GM10847 (cell line): ENCODE data around the gene CHTF18.

ENCODE experiments used
- POLR2A ChIP-seq: IDR thresholded peaks from 2 replicates; pipeline ENCODE4 v1.6.1; 2011; ENCODE audit not compliant: insufficient read length; ENCODE audit errors: extremely low read depth

Gene CHTF18

DNA sequence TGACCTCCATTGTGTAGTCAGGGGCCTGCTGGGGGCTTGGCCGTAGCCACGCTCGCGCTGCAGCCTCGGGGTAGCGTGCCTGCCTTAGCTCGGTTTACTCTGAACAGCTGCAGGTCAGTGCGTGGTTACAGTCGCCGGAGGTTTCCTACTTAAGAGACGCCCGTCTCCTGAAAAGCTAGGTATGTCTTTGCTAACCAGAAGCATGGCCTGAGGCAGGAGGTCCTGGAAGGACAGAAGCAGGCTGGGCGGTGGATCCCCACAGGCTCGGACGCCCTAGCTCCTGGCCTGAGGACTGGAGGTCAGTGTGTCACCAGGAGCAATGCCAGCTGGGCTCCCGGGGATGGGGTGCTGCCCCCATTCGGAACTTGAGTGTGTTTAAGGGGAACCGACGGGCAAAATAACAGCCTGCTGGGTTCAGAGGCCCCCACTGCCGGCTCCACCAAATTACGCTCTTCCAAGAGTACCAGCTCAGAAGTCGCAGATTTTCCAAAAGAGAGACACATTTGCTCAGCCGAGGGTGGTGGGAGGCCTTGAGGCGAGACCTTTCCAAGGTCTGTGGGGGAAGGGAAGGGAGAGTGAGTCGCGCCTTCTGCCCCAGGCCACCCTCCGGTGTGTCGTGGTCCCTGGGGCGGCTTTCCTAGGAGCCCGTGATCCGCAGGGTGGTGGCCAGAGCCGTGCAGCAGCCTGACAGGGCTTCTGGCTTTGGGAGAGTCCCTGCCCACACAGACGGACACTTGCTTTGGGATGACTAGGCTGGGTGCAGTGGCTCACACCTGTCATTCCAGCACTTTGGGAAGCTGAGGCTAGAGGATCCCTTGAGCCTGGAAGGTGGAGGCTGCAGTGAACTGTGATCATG, 16.0 kb downstream of the CHTF18 start:
- TF ChIP-seq POLR2A: no peak

DNA sequence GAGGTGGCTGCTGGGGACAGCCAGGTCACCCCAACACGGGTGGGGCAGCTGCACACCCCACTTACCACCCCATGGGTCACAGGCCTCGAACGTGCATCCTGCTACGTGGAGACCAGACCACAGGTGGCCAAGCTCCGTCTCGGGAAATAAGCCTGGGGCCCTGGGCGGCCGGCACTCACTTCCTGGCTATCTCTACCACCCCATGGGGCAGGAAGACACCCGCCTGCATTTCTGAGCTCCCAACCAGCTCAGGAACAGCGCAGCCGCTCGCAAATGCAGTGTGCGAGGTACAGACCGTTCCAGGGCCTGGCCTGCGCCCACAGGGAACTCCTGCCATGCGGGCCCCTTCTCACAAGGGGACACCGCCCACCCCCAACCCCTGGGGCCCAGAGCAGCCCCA, 17.1 kb downstream of the CHTF18 start:
- TF ChIP-seq POLR2A: no peak

DNA sequence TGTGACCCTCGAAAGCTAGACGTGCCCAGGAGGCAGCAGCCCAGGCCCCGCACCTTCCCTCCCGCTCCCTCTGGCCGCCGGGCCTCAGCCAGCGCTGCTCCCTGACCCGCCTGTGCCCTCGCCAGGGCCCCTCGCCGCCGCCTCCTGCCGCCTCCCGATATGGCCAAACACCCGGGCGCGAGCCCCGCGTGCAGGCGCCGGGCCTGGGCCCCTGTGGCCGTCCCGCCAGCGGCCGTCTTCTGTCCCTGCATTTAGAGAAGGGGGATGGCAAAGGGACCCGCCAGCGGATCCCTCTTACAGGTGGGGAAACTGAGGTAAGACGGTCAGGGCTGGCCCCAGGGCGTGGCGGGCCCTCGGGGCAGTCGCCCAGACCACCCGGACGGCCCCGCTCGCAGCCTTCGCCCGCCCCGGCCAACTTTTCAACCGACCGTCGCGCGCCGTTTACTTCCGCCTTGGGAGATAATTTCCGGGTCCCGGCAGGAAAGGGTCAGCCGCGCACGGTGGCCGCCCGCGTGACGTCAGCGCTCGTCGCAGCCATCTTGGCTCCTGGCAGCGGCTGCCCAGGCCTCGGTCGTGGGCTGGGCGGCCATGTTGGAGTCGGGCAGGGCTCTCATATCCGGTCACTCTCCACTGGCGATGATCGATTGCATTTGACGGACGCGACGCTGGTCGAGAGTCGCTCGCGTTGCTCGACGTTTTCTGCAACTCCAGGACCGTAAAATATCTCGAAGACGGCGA, 19.1 kb downstream of the CHTF18 start:
- peak; percentile 81 for TF ChIP-seq POLR2A

DNA sequence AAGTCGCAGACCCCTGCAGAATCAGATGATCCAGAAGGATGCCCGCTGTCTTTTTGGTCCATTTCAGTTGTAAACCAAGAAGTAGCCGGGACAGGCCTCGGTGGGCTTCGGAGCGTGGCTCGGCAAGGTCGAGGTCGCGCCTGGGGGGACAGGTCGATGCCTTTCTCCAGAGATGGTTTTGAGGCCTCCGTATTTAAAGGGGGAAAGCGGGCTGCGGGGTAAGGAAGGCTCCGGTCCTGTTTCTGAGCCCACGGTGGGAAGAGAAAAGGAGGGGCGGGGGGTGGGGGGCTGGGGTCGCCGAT, 19.6 kb downstream of the CHTF18 start:
- no peak for TF ChIP-seq POLR2A

DNA sequence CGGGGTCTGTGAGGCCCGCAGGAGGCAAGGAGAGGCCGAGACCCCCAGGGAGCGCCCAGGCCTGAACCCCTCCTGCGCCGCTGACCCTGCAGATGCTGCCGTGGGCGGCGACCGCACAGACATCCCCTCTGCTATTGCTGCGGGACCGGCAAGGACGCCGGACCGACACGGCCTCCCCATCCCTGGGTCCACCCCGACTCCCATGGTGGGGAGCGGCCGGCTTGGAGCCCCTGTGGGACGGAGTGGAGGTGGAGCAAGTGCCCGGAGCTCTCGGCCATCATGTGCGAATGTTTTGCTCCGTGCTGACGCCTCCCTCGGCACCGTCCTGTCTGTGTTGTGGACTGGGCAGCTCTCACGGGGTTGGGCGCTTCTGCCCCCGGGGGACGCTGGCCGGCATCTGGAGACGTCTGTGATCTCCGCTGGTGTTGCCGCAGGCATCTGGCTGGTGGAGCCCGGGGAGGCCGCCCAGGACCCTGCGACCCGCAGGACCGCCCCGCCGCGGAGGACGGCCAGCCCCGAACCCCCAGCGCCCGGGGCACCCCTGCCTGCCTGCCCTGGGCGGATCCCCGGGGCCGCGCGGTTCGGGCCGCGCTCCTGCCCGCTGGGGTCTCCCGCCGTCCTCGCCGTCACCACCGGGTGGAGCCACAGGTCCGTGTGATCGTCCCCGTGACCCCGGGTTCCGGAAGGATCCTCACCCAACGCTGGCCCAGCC, 24.9 kb downstream of the CHTF18 start:
- TF ChIP-seq POLR2A: no peak

DNA sequence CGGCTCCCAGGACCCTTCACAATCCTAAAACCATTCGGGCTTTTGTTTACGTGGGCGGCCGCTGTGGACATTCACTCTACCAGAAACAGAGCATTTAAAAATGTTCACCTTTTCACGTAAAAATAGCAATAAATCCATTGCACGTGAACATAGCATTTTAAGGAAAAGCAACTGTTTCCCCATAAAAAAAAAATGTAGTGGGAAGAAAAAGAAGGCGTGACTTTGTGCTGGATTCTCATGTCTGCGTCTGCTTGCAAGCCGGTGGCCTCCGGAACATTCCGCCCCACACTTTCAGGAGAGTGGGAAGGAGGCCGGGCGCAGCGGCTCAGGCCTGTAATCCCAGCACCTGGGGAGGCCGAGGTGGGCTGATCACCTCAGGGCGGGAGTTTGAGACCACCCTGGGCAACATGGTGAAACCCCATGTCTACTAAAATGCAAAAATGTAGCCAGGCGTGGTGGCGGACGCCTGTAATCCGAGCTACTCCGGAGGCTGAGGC, 25.5 kb downstream of the CHTF18 start:
- no peak for TF ChIP-seq POLR2A

DNA sequence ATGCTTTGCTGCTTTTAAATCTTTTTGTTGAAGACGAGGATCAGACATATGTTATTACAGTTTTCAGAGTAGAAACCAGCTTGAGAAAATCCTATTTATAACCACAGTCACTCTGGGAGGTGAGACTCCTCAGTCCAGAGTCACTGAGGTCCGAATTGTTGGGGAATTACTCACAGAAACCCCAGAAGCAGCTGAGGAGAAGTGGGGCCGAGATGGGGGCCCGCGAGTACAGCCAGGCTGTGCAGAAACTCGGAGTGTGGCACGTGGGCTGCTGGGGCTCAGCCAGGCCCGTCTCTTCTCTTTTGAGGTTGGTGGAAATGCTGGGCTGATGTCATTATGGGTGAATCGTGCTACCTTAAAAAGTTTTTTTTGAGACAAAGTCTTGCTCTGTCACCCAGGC, 26.6 kb downstream of the CHTF18 start:
- TF ChIP-seq POLR2A: no peak

DNA sequence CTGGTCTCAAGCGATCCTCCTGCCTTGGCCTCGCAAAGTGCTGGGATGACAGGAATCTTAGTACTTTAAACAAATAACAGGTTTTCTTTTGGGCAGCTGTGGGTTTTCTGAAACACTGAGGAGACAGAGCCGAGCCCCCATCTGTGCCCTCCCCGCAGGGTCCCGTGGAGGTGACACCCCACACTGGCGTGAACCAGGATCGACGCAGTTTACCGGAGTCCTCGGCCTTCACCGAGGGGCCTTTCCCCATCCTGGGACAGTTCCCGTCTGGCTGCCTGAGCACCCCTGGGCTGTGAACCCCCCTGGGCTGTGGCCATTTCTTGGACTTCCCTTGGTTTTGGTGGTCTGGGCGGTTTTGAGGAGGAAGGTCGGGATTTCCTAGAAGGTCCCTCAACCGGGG, 27.4 kb downstream of the CHTF18 start:
- no peak for TF ChIP-seq POLR2A

DNA sequence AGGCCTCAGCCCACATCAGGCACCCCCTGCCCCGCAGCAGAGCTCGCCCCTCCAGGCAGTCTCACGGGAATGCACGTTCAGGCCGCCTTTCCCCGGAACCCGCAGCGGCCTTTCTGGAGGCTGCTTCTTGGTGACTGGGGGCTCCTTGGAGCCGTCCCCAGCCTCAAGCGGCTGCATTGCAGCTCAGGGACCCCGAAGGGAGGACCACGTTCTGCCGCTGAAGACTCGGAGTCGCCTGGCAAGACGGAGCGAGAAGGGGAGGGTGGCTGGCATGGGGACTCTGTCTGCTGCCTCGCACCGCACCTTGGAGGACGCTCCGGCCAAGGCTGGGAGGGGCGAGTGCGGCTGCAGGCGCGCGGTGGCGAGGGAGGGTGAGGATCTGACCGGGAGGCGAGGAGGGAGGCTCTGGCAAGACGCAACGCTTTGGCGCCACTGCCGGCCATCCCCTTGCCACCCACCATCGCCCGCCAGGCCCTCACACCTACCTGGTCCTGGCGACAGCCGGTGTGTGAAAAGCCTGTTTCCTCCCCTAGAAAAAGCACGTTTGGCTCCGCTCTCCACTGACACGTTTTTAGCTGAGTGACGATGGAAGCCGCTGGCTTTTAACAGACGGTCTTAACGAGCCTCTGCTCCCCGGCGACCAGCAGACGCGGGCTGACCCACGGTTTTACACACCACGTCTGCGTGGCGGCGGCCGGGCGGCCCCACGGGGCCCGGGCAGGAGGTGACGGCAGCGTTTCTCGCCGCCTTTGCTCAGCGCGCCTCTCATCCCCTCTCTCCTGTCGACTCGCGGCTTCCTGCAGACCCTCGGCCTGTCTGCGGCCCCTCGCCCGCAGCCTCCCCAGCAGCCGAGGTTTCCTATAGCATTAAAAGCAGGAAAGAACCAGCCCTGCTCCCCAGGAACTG, 28.8 kb downstream of the CHTF18 start:
- no peak for TF ChIP-seq POLR2A

DNA sequence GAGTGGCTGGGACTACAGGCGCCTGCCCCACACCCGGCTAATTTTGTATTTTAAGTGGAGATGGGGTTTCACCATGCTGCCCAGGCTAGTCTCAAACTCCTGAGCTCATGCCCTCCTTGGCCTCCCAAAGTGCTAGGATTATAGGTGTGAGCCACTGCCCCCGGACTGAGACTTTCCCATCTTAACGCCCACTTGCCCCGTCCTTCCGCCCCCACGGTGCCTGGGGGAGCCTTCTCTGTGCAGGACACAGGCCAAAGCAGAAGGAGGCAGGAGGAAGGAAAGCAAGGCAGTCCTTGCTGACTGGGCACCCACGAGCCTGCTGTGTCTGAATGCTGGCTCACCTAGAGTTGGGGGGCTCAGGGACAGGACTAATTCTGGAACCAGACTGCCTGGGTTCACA, 29.7 kb downstream of the CHTF18 start:
- no peak for TF ChIP-seq POLR2A

DNA sequence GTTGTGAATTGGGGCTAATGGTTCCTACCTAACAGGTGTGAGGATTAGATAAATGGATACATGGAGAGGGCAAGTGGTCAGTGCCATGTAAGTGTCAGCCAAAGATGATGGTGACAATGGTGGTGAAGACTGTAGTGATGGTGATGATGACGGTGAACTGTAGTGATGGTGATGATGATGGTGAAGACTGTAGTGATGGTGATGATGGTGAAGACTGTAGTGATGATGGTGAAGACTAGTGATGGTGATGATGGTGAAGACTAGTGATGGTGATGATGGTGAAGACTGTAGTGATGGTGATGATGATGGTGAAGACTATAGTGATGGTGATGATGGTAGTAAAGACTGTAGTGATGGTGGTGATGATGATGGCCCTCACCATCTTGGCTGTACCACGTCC, 30.2 kb downstream of the CHTF18 start:
- no peak for TF ChIP-seq POLR2A

DNA sequence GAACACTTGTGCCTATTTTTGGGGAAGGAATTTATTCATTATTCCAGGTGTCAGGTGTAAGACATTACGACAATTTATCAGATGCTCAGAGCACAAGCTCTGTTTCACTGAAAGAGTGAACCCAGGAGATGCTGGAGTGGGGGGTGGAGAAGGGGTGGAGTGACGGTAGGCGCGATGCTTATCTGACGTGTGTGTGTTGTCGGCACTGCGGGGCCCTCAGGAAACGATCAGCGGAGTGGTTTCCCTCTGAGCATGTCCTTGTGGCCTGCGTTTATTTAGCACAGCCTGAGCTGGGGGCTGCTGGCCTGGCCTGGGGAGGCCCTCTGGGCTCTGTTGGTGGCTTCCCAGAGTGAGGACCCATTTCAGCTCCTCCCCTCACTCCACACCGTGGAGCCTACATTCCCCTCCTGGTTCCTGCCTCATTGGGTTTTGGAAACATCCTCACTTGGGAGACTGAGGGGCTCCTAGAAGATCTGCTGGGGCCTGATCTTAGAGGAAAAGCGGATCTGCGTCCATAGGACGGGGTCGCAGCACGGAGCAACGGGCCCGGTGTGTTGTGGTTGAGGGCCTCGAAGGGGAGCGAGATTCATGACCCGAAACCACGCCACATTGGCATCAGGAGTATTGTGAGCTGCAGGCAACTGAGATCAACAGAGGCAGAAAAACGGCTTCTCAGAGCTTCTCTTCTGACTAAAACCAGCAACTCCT, 31.1 kb downstream of the CHTF18 start:
- TF ChIP-seq POLR2A: no peak

DNA sequence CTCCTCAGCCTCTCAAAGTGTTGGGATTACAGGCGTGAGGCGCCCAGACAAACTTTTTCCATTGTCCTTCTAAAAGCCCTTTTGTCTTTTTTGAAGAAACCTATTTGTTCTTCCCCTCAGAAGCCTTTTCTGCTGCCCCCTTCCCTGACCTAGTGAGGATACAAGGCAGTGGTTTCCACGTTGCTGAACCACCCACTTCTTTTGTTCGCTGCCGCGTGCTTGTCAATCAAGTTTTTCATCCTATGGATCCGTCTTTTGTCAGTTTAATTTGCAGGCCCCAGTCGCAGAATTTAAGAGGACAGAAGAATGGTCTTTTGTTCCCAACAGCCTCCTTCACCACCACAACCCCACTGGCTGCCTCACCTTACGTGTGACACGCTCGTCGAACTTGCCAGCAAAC, 32.3 kb downstream of the CHTF18 start:
- no peak for TF ChIP-seq POLR2A

DNA sequence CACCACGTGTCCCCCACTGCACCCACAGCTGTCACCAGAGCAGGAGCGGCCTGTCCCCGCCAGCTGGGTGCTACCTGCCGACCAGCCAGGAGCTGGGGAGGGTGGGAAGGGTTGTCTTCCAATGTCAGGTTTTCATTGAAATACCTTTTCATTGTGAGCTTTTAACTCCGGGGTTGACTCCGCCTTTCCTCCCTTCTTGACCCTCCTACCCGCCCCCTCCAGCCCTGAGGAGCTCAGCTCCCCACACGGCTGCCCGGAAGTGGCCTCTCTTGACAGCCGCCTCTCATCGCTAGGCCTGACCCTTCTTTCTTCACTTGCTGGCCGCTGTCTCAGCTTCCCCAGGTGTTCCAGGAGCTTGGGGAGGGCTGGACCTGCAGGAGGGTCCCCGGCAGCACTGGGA, 33.3 kb downstream of the CHTF18 start:
- no peak for TF ChIP-seq POLR2A

DNA sequence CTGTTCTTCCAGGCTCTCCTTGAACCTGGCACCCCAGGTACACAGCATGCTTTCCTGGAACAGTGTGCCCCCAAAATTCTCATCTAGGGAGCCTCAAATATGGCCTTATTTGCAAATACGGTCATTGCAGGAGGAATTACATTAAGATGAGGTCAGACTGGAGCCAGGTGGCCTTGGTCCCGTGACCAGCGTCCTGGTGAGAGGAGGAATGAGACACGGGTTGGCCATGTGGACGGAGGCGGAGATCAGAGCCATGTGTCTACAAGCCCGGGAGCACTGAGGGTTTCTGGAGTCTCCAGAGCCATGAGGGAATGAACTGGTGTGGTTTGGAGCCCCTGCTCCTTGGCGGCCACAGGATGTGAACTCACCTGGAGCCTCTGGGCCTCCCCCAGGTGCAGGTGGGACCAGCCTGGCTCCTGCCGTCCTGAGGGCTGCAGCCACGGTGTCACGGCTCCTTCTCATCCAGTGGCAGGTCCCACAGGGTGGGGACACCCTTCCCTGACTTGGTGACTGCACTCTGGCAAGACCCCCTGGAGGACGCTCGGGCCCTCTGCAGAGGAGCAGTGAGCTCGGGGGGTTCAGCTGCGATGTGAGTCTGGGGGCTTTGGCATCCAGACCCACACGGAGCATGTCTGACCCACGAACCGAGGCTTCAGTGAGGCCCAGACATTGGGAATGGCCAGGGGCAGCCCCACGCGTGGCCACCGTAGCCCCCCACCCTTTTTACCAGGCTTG, 33.9 kb downstream of the CHTF18 start:
- no peak for TF ChIP-seq POLR2A
